HEK293 (cell line): ENCODE measurements around the gene GPR180.

ENCODE experiments used
- CTCF ChIA-PET: fragments of 350-600 bp; formaldehyde crosslinking; extraction: SDS; loops from one replicate; lab custom pipeline; 2021; ENCODE audit warnings: antibody characterized with exemption; lab: Yijun Ruan, JAX
- POLR2A ChIA-PET: fragments of 300-600 bp; formaldehyde crosslinking; extraction: SDS; loops from one replicate; lab custom pipeline; 2020; ENCODE audit warnings: antibody characterized with exemption, inconsistent platforms; lab: Yijun Ruan, JAX
- H3K27ac ChIP-seq: fragments of 200-500 bp; sonication (Bioruptor generic); 2 replicates; pipeline ENCODE4 v1.5.1; 2014; ENCODE audit warnings: low read depth, low read length, control low read depth, inconsistent platforms; ENCODE audit errors: extremely low read depth
- H3K36me3 ChIP-seq, 2 experiments: fragments of 200-500 bp in 1 of 2; sonication (Bioruptor generic) in 1 of 2; 1 replicate in 1 of 2; 2 replicates in 1 of 2; pipeline ENCODE4 v1.5.1; 2014 to 2017; ENCODE audit warnings: inconsistent platforms in 2 of 2, low read length in 2 of 2; ENCODE audit not compliant: control insufficient read depth in 2 of 2, insufficient read depth in 1 of 2
- H3K4me1 ChIP-seq: fragments of 200-500 bp; sonication (Bioruptor generic); 2 replicates; pipeline ENCODE4 v1.5.1; 2014; ENCODE audit warnings: mild to moderate bottlenecking, low read length, inconsistent platforms; ENCODE audit not compliant: control insufficient read depth, insufficient read depth
- H3K4me3 ChIP-seq: 2 replicates; pipeline ENCODE4 v1.5.1; 2011; ENCODE audit warnings: low read depth, mild to moderate bottlenecking, control low read depth, low read length, moderate library complexity
- H3K9me3 ChIP-seq: fragments of 200-500 bp; sonication (Bioruptor generic); 2 replicates; pipeline ENCODE4 v1.5.1; 2014; ENCODE audit warnings: low read depth, low read length, inconsistent platforms; ENCODE audit not compliant: control insufficient read depth, insufficient read depth
- HIC1 ChIP-seq: fragments of 450-650 bp; formaldehyde crosslinking; IDR thresholded peaks from 2 replicates; pipeline ENCODE4 v1.5.1; 2016; ENCODE audit warnings: missing biosample characterization, missing genetic modification characterization
- INSM2 ChIP-seq: fragments of 450-650 bp; formaldehyde crosslinking; IDR thresholded peaks from 2 replicates; pipeline ENCODE4 v1.5.1; 2016; ENCODE audit warnings: missing biosample characterization, missing genetic modification characterization
- KLF8 ChIP-seq: fragments of 450-650 bp; formaldehyde crosslinking; IDR thresholded peaks from 2 replicates; pipeline ENCODE4 v1.5.1; 2016; ENCODE audit warnings: missing biosample characterization, missing genetic modification characterization
- MEIS1 ChIP-seq: sonication (generic); formaldehyde crosslinking; IDR thresholded peaks from 2 replicates; pipeline ENCODE4 v1.8.1; 2022; ENCODE audit warnings: missing genetic modification reagents, mild to moderate bottlenecking, borderline replicate concordance
- PRDM10 ChIP-seq: fragments of 450-650 bp; formaldehyde crosslinking; IDR thresholded peaks from 2 replicates; pipeline ENCODE4 v1.5.1; 2016; ENCODE audit warnings: missing biosample characterization, missing genetic modification characterization
- SALL2 ChIP-seq: fragments of 450-650 bp; formaldehyde crosslinking; IDR thresholded peaks from 2 replicates; pipeline ENCODE4 v1.5.0; 2017; ENCODE audit warnings: missing biosample characterization, mild to moderate bottlenecking, missing genetic modification characterization, borderline replicate concordance
- YY2 ChIP-seq: fragments of 450-650 bp; formaldehyde crosslinking; IDR thresholded peaks from 2 replicates; pipeline ENCODE4 v1.5.1; 2016; ENCODE audit warnings: missing biosample characterization, missing genetic modification characterization
- ZBTB21 ChIP-seq: fragments of 450-650 bp; formaldehyde crosslinking; IDR thresholded peaks from 2 replicates; pipeline ENCODE4 v1.5.1; 2017; ENCODE audit warnings: missing biosample characterization, missing genetic modification characterization
- ZFHX2 ChIP-seq: fragments of 450-650 bp; formaldehyde crosslinking; conservative IDR thresholded peaks from 2 replicates; pipeline ENCODE4 v1.5.1; 2016; ENCODE audit warnings: missing biosample characterization, missing genetic modification characterization
- ZFP3 ChIP-seq: fragments of 450-650 bp; formaldehyde crosslinking; IDR thresholded peaks from 2 replicates; pipeline ENCODE4 v1.5.1; 2016; ENCODE audit warnings: low read depth, missing biosample characterization, missing genetic modification characterization
- ZNF341 ChIP-seq: fragments of 450-650 bp; formaldehyde crosslinking; IDR thresholded peaks from 2 replicates; pipeline ENCODE4; 2016; ENCODE audit warnings: low read depth, missing biosample characterization, missing genetic modification characterization
- ZNF37A ChIP-seq: fragments of 450-650 bp; IDR thresholded peaks from 2 replicates; pipeline ENCODE4 v1.5.1; 2018; ENCODE audit warnings: missing biosample characterization, missing genetic modification characterization
- ZNF521 ChIP-seq: fragments of 450-650 bp; formaldehyde crosslinking; IDR thresholded peaks from 2 replicates; pipeline ENCODE4 v1.5.1; 2017; ENCODE audit warnings: missing biosample characterization, mild to moderate bottlenecking, missing genetic modification characterization
- ZNF529 ChIP-seq: fragments of 450-650 bp; formaldehyde crosslinking; IDR thresholded peaks from 2 replicates; pipeline ENCODE4 v1.5.1; 2017; ENCODE audit warnings: missing genetic modification characterization, missing biosample characterization; ENCODE audit not compliant: insufficient replicate concordance
- ZNF530 ChIP-seq: fragments of 450-650 bp; formaldehyde crosslinking; IDR thresholded peaks from 2 replicates; pipeline ENCODE4 v1.5.1; 2016; ENCODE audit warnings: low read depth, missing biosample characterization, missing genetic modification characterization
- ZNF580 ChIP-seq: fragments of 450-650 bp; formaldehyde crosslinking; IDR thresholded peaks from 2 replicates; pipeline ENCODE4 v1.5.1; 2016; ENCODE audit warnings: missing biosample characterization, missing genetic modification characterization
- ZNF610 ChIP-seq: fragments of 450-650 bp; formaldehyde crosslinking; IDR thresholded peaks from 2 replicates; pipeline ENCODE4 v1.5.1; 2016; ENCODE audit warnings: missing biosample characterization, missing genetic modification characterization, borderline replicate concordance
- ZNF692 ChIP-seq: fragments of 450-650 bp; formaldehyde crosslinking; IDR thresholded peaks from 2 replicates; pipeline ENCODE4 v1.5.1; 2016; ENCODE audit warnings: missing biosample characterization, missing genetic modification characterization
- ZNF785 ChIP-seq: fragments of 450-650 bp; formaldehyde crosslinking; IDR thresholded peaks from 2 replicates; pipeline ENCODE4 v1.5.1; 2016; ENCODE audit warnings: missing biosample characterization, missing genetic modification characterization
- ZNF791 ChIP-seq: fragments of 450-650 bp; formaldehyde crosslinking; IDR thresholded peaks from 2 replicates; pipeline ENCODE4 v1.5.1; 2016; ENCODE audit warnings: missing biosample characterization, missing genetic modification characterization
- ZSCAN18 ChIP-seq: fragments of 450-650 bp; formaldehyde crosslinking; IDR thresholded peaks from 2 replicates; pipeline ENCODE4 v1.5.1; 2016; ENCODE audit warnings: missing biosample characterization, missing genetic modification characterization

The GPR180 gene

GRCh38 chr13:94660695-94661326 lies 59.2 kb downstream of the GPR180 start (continued):
- TF ChIP-seq ZBTB21 (tag by site-specific recombination) = no peak
- TF ChIP-seq PRDM10 (tag by site-specific recombination) = no peak
- no peak for TF ChIP-seq ZNF521 (tag by site-specific recombination)
- TF ChIP-seq ZNF580 (tag by site-specific recombination) = no peak
- no peak for TF ChIP-seq YY2
- peak; percentile 81 for TF ChIP-seq ZNF341 (tag by site-specific recombination)
- no peak for TF ChIP-seq ZSCAN18 (tag by site-specific recombination)
- TF ChIP-seq ZNF37A (tag by site-specific recombination) = no peak

GRCh38 chr13:94661406-94661805 lies 59.7 kb downstream of the GPR180 start:
- Histone ChIP-seq H3K4me1 (no peaks in the 10 kb centered on the region), H3K36me3 (no peaks in the 10 kb centered on the region), H3K27ac (no peak overlapping the region), H3K4me3 (no peak overlapping the region), H3K9me3 (no peaks in the 10 kb centered on the region)
- ChIA-PET POLR2A (no interaction called here), CTCF (interaction anchor here (0.6 to 4.5 kb wide), 9 partner anchors 11 to 743 kb away, joined by 3 to 32 read pairs (median 5); no protein-coding TSS in a partner anchor)
- TF ChIP-seq ZFP3 (tag by site-specific recombination) (no peak), ZFHX2 (tag by site-specific recombination) (0 out of 2 replicates have a peak, but pooled peaks have one; percentile 16), ZNF785 (tag by site-specific recombination) (no peak)

- Histone ChIP-seq H3K27ac (no peak overlapping the region), H3K4me1 (no peaks in the 10 kb centered on the region), H3K9me3 (no peaks in the 10 kb centered on the region), H3K4me3 (no peak overlapping the region), H3K36me3 (no peaks in the 10 kb centered on the region)
- ChIA-PET POLR2A (no interaction called here), CTCF (interaction anchor here (0.6 to 4.5 kb wide), 6 partner anchors 13 to 734 kb away, joined by 3 to 32 read pairs (median 4); no protein-coding TSS in a partner anchor)
- no peak for TF ChIP-seq ZNF529 (tag by site-specific recombination)
- TF ChIP-seq ZNF610 (tag by site-specific recombination) = no peak
- no peak for TF ChIP-seq INSM2 (tag by site-specific recombination)
- no peak for TF ChIP-seq KLF8 (tag by site-specific recombination)
- no peak for TF ChIP-seq SALL2 (tag by site-specific recombination)
- no peak for TF ChIP-seq ZNF530 (tag by site-specific recombination)
- TF ChIP-seq ZNF692 (tag by site-specific recombination) = no peak
- no peak for TF ChIP-seq ZNF791 (tag by site-specific recombination)
- TF ChIP-seq MEIS1 (CRISPR knock-in tag) = no peak
- no peak for TF ChIP-seq HIC1
These were observed 60.8 kb downstream of the GPR180 start for GRCh38 chr13:94662274-94662945.
